A673 (cell line): ENCODE measurements around the gene APBA1. TPM values are rescaled to one million over a fixed set of nuclear protein-coding genes. Genes with fewer than 3 reads are reported as not detected.

Experiments
- BruUV-seq: library from RNA; stranded (reverse); fragments of 400-500 nt; replicated peaks from 2 replicates; lab custom pipeline; 2021; lab: Mats Ljungman, UMichigan
- CTCF ChIA-PET: fragments of 300-600 bp; sonication (Branson Sonifier 250); formaldehyde crosslinking; loops from one replicate; lab custom pipeline; 2022; ENCODE audit warnings: antibody characterized with exemption; lab: Charles Lee
- POLR2A ChIA-PET: fragments of 300-600 bp; sonication (Branson Sonifier 250); formaldehyde crosslinking; loops from one replicate; lab custom pipeline; 2022; ENCODE audit warnings: antibody characterized with exemption; ENCODE audit not compliant: low non-redundant PET; lab: Charles Lee
- DNase-seq: peaks from one replicate; pipeline ENCODE4 v3.0.0-alpha.2; 2015; ENCODE audit warnings: low spot score
- H3K27ac ChIP-seq: fragments of 200-600 bp; sonication (generic); 2 replicates; pipeline ENCODE4 v1.5.1; 2016; ENCODE audit warnings: mixed run types, low read depth, mild to moderate bottlenecking, mixed read lengths, antibody characterized with exemption, low read length; ENCODE audit not compliant: poor library complexity, severe bottlenecking
- H3K27me3 ChIP-seq: fragments of 200-600 bp; sonication (generic); replicated peaks from 2 replicates; pipeline ENCODE4 v1.6.1; 2017; ENCODE audit warnings: mixed run types, low read depth, mild to moderate bottlenecking, mixed read lengths, antibody characterized with exemption, low read length; ENCODE audit not compliant: insufficient read depth, poor library complexity
- H3K36me3 ChIP-seq: fragments of 200-600 bp; sonication (generic); 2 replicates; pipeline ENCODE4 v1.6.1; 2016; ENCODE audit warnings: mixed run types, mild to moderate bottlenecking, mixed read lengths, antibody characterized with exemption, low read length; ENCODE audit not compliant: insufficient read depth, poor library complexity, severe bottlenecking
- H3K4me1 ChIP-seq: fragments of 200-600 bp; sonication (generic); 2 replicates; pipeline ENCODE4 v1.6.1; 2017; ENCODE audit warnings: mixed run types, mild to moderate bottlenecking, mixed read lengths, antibody characterized with exemption, low read length; ENCODE audit not compliant: insufficient read depth, poor library complexity, severe bottlenecking
- H3K4me3 ChIP-seq: fragments of 200-600 bp; sonication (generic); 2 replicates; pipeline ENCODE4 v1.5.1; 2016; ENCODE audit warnings: low read depth, mixed run types, mild to moderate bottlenecking, mixed read lengths, low read length; ENCODE audit not compliant: poor library complexity, severe bottlenecking
- H3K9me3 ChIP-seq: fragments of 200-600 bp; sonication (generic); 2 replicates; pipeline ENCODE4 v1.6.1; 2016; ENCODE audit warnings: mixed run types, low read depth, mild to moderate bottlenecking, mixed read lengths, antibody characterized with exemption, low read length; ENCODE audit not compliant: poor library complexity, severe bottlenecking
- EZH2 ChIP-seq: fragments of 200-600 bp; sonication (generic); IDR thresholded peaks from 2 replicates; pipeline ENCODE4 v1.6.1; 2017; ENCODE audit warnings: borderline replicate concordance, low read depth, mild to moderate bottlenecking, mixed read lengths, antibody characterized with exemption, low read length; ENCODE audit not compliant: poor library complexity, severe bottlenecking
- intact Hi-C: fragments of 100-400 bp; cut with micrococcal nuclease; formaldehyde crosslinking; loops from one replicate; pipeline ENCODE4 v1.10.0; 2022; ENCODE audit not compliant: unreplicated experiment
- total RNA-seq: library from RNA; stranded (reverse); gene quantifications from 2 replicates; pipeline ENCODE4 v1.2.3, GENCODE V29; 2021
- TF ChIP-seq, protein P1 (sequence below): fragments of 300-800, 200-600 bp; sonication (generic); conservative IDR thresholded peaks from 2 replicates; pipeline ENCODE4 v1.5.1; 2017; ENCODE audit warnings: low read depth, mild to moderate bottlenecking, antibody characterized with exemption, low read length, moderate library complexity, mixed read lengths

Gene APBA1
- total RNA-seq, 1 experiment from 2014 or later, result 0.13 TPM

DNA sequence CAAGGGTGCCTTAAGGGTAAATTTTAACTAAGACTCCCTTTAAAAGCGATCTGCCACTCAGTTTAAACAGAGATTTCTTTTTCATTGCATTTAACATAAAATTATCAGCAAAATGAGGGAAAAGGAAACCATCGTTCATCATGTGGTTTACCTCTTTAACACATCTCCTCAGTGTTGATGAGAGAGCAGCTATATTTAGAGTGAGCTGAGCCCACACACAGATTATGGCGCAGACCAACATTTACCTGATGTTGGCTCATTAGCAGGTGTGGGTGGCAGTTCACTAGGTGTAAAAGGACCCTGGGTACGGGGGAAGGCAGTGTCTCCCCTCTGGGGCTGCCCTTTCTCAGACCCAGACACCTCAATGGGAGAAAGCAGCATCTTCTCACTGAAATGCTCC is 197.3 kb downstream of the APBA1 start:
- Histone ChIP-seq H3K4me3 (no peak overlapping the region), H3K9me3 (no peaks in the 10 kb centered on the region), H3K4me1 (no peaks in the 10 kb centered on the region), H3K36me3 (no peaks in the 10 kb centered on the region), H3K27ac (no peak overlapping the region), H3K27me3 (peaks cover 22% of the 10 kb centered on the region)
- DNase-seq, result no peak
- TF ChIP-seq, protein P1, sequence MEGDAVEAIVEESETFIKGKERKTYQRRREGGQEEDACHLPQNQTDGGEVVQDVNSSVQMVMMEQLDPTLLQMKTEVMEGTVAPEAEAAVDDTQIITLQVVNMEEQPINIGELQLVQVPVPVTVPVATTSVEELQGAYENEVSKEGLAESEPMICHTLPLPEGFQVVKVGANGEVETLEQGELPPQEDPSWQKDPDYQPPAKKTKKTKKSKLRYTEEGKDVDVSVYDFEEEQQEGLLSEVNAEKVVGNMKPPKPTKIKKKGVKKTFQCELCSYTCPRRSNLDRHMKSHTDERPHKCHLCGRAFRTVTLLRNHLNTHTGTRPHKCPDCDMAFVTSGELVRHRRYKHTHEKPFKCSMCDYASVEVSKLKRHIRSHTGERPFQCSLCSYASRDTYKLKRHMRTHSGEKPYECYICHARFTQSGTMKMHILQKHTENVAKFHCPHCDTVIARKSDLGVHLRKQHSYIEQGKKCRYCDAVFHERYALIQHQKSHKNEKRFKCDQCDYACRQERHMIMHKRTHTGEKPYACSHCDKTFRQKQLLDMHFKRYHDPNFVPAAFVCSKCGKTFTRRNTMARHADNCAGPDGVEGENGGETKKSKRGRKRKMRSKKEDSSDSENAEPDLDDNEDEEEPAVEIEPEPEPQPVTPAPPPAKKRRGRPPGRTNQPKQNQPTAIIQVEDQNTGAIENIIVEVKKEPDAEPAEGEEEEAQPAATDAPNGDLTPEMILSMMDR, result no peak
- no peak for TF ChIP-seq EZH2
- ChIA-PET POLR2A (no interaction called here), CTCF (no interaction called here)
- intact Hi-C loops, result no loop called here
- no TSS peak for BruUV-seq

DNA sequence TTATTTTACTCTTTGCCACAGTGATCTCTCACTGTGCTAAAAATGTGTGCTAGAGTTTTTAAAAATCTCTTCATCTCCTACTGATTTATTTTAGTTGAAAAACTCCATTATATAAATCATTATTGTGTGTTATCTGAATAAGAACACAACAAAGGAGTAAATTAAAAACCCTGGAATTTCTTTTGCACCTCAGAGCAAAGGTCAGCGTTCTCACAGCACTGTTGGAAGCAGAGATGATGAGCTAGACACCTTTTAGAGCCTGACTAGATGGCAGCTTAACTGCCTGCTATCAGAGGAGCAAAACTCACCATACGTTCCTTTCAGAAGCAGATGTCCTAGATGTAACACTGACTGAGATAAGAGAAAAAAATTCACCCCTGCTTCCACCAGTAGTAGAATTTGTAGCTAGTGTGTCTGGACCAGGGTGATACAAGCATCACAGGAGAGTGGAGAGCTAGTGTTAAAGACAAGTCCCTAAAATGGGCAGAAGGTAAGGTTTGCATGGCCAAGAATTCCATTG is 200.0 kb downstream of the APBA1 start:
- BruUV-seq, result no TSS peak
- ChIA-PET POLR2A (no interaction called here), CTCF (no interaction called here)
- intact Hi-C loops, result no loop called here
- no peak overlapping the region for H3K4me3 ChIP-seq
- DNase-seq, result no peak
- H3K4me1 ChIP-seq, result no peaks in the 10 kb centered on the region
- no peak overlapping the region for H3K27ac ChIP-seq
- H3K36me3 ChIP-seq, result no peaks in the 10 kb centered on the region
- TF ChIP-seq, protein P1, result no peak
- no peak for TF ChIP-seq EZH2
- no peaks in the 10 kb centered on the region for H3K9me3 ChIP-seq
- H3K27me3 ChIP-seq, result peaks cover 22% of the 10 kb centered on the region

DNA sequence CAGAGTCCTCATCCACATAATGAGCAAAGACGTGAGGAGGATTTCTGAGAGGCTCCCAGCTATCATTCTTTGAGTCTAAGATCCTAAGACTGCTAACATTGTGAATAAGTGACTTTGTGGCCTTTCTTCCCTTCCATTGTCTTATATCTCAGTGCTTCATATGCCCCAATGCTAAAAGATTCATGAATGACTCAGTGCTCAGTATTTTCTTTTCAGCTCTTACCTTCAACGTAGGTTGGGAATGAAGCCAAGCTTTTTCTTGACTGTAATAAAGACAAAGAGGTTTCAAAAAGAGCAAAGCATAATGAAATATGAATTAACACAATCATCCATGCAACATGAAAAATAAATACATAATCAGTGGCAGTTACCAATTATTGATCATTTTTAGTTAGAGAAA is 200.7 kb downstream of the APBA1 start:
- H3K4me1 ChIP-seq, result no peaks in the 10 kb centered on the region
- intact Hi-C loops, result no loop called here
- BruUV-seq, result no TSS peak
- POLR2A ChIA-PET, result interaction anchor here (0.6 kb wide), 1 partner anchor 217 kb away, joined by 4 read pairs; no protein-coding TSS in a partner anchor
- no peaks in the 10 kb centered on the region for H3K9me3 ChIP-seq
- TF ChIP-seq, protein P1, result no peak
- TF ChIP-seq EZH2, result no peak
- H3K27ac ChIP-seq, result no peak overlapping the region
- H3K4me3 ChIP-seq, result no peak overlapping the region
- DNase-seq, result no peak
- H3K36me3 ChIP-seq, result no peaks in the 10 kb centered on the region
- CTCF ChIA-PET, result no interaction called here
- H3K27me3 ChIP-seq, result peaks cover 22% of the 10 kb centered on the region
